GF-D8 (cell line): ENCODE results near the gene LRRC19.

ENCODE experiments used
- DNase-seq: peaks from one replicate; lab custom pipeline; 2025; lab: John Stamatoyannopoulos, UW

Gene LRRC19

GRCh38 chr9:27005491-27005890, at the start of gene LRRC19:
LRRC19 (minus strand) TSS chr9:27005672; CDS start chr9:26999694, 5,978 bp downstream.
- no peak for DNase-seq

GRCh38 chr9:27054841-27055240, 49.4 kb upstream of the LRRC19 start:
- DNase-seq: no peak

- no peak for DNase-seq
These were observed 48.7 kb upstream of the LRRC19 start for GRCh38 chr9:27054125-27054524.

GRCh38 chr9:27053369-27054022, 48.0 kb upstream of the LRRC19 start:
- no peak for DNase-seq

- DNase-seq: no peak
These were observed 41.7 kb upstream of the LRRC19 start for GRCh38 chr9:27047136-27047535.

GRCh38 chr9:27043176-27043575, 37.7 kb upstream of the LRRC19 start:
- DNase-seq: no peak

GRCh38 chr9:27042476-27042875, 37.0 kb upstream of the LRRC19 start:
- no peak for DNase-seq

GRCh38 chr9:27041746-27042145, 36.3 kb upstream of the LRRC19 start:
- no peak for DNase-seq

- no peak for DNase-seq
These were observed 32.0 kb upstream of the LRRC19 start for GRCh38 chr9:27037499-27037898.

- DNase-seq: no peak
These were observed 28.4 kb upstream of the LRRC19 start for GRCh38 chr9:27033815-27034403.

GRCh38 chr9:27029186-27029585, 23.7 kb upstream of the LRRC19 start:
- no peak for DNase-seq

GRCh38 chr9:27022920-27023319, 17.4 kb upstream of the LRRC19 start:
- no peak for DNase-seq

- no peak for DNase-seq
These were observed 14.1 kb upstream of the LRRC19 start for GRCh38 chr9:27019589-27019988.

- no peak for DNase-seq
These were observed 1.9 kb downstream of the LRRC19 start for GRCh38 chr9:27003426-27004077.

- no peak for DNase-seq
These were observed 9.7 kb downstream of the LRRC19 start for GRCh38 chr9:26995810-26996209.

GRCh38 chr9:26983340-26983739, 22.1 kb downstream of the LRRC19 start:
- DNase-seq: no peak

GRCh38 chr9:26975728-26976707, 29.5 kb downstream of the LRRC19 start:
- DNase-seq: no peak

GRCh38 chr9:26974927-26975326, 30.5 kb downstream of the LRRC19 start:
- no peak for DNase-seq

- no peak for DNase-seq
These were observed 31.5 kb downstream of the LRRC19 start for GRCh38 chr9:26973989-26974388.

- no peak for DNase-seq
These were observed 33.8 kb downstream of the LRRC19 start for GRCh38 chr9:26971721-26972120.

GRCh38 chr9:26956860-26957233, 48.6 kb downstream of the LRRC19 start:
- DNase-seq: no peak
